NOMO-1 treated with dmso at 0.1 percent for 144 hours (cell line): ENCODE data around the gene OR6C1.
"Not testable (repeated sequence)": the region's sequence is repeated elsewhere in the genome, so short reads cannot be mapped to it uniquely, and the experiment has no call there.

ENCODE experiments used
- DNase-seq: peaks from one replicate; lab custom pipeline; 2025; ENCODE audit not compliant: unreplicated experiment; lab: John Stamatoyannopoulos, UW

The OR6C1 gene

DNA sequence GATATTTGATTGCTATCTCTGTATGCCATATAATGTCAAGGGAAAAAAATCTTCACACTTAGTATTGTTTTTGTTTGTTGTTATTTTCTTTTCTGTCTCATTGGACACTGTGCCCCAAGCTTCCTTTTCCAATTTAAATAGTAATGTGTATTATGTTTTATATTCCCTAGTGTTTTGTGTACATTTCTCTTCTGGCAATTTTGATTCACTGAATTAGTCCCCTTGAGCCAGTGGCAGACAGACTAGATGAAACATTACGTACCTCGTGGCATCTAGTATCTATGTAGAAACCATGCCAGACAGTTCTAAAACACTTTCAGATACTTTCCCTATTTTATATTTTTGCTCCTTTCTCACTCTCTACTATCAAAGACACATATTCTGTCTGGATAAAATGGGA lies at the start of gene OR6C1:
Gene OR6C1, plus strand, starts transcription at position 301 of the 400 bp plus-strand sequence. CDS start 6,257 bp downstream, outside the sequence.
- no peak for DNase-seq

DNA sequence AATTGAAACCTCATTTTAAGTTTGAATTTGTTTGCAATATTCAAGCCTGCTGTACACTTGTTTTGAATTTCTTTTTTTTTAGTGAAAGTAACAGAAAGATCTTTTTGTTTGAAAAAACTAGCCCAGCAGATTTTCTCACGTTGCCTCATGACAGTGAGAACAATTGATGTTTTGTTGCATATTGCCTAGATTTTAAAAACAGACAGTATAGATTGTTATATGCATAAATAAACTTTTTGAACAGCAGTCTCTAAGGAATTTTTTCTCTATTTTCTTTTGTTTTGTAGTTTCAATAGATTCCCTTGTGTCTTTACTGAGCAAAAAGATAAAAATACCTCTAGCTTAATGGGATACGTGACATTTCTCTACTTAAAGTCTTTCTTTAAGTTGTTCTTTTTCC lies 33.2 kb upstream of the OR6C1 start:
- no peak for DNase-seq

DNA sequence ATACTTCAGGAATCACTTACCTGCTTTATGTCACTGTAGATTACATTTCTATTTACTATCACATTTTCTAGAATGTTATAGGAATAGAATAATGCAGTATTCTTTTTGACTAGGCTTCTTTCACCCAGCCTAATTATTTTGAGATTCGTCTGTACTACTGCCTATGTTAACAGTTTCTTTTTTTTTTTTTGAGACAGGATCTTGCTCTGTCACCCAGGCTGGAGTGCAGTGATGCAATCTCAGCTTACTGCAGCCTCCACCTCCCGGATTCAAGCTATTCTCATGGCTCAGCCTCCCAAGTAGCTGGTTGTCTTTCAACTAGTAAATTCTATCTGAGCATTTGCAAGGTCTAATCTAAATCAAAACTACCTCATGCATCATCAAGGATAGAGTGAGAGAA lies 24.1 kb upstream of the OR6C1 start:
- no peak for DNase-seq

DNA sequence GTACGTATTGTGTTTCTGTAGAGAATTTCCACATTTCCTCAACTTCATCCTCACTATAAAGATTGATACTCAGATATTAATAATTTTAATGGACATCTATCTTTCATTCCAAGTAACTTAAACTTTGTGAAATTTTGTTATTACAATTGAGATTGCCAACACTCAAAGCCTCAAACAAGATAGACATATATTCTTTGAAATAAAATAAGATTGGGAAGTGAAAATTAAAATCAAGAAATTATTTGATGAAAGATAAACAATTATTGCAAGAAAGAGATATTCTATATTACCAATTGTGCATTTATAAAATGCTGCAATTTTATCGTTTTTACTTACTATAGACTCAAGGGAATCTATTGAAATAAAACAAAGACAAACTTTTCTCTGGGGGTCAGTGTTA lies 17.7 kb upstream of the OR6C1 start, which contains the start of gene OR6C6:
Gene OR6C6, minus strand, starts transcription at position 101 of the 400 bp plus-strand sequence. CDS start 1,337 bp downstream, outside the sequence.
- DNase-seq, result no peak

DNA sequence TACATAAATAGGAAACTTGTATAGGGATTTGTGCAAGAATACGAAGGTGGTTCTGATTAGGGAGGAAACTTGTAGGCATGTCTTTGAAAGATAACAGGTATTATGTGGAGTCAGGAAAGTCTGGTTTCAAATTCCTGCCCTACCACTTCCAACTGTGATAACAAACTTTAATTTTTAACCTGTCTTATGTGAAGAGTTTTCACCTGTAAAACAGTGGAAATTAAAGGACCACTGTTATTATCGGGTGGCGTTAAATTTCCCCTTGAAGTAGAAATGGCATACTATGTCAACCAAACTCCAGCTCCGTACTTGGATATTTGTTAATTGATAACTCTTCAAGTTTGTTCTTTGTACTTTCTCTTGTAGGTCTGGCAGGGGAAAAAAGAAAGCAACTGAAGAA lies 6.1 kb downstream of the OR6C1 start:
- DNase-seq, result no peak

DNA sequence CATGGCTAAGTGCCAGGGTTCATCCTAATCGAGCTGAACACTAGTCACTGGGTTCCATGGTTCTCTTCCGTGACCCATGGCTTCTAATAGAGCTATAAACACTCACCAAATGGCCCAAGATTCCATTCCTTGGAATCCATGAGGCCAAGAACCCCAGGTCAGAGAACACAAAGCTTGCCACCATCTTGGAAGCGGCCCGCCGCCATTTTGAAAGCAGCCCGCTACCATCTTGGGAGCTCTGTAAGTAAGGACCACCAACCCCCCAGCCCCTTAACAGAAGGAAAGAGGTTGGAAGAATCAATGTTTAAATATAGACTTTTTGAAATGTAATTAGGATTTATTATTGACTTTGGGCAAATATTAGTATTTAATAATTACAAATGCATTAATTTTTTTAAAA lies 11.7 kb downstream of the OR6C1 start:
- DNase-seq, result not testable (repeated sequence)

DNA sequence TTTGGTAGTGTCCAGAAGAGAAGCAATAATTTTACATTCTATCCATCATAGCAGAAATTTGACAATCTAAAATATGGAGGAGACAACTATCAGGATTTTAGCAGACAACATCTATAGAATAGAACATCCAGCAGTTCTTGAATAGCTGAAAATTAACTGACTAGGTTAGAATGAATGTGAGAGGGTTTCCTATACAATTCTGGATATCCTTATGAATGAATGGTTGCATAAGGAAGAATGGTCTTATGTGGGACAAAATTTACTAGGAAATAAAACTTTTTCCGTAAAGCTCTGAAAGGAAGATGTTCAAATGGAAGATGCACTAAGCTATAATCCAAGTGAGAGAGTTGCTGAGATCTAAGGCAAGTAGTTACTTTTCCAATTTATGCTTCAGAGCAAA lies 16.3 kb downstream of the OR6C1 start, which contains the start of gene OR6C3:
Gene OR6C3, plus strand, starts transcription at position 301 of the 400 bp plus-strand sequence. CDS start 955 bp downstream, outside the sequence.
- no peak for DNase-seq

DNA sequence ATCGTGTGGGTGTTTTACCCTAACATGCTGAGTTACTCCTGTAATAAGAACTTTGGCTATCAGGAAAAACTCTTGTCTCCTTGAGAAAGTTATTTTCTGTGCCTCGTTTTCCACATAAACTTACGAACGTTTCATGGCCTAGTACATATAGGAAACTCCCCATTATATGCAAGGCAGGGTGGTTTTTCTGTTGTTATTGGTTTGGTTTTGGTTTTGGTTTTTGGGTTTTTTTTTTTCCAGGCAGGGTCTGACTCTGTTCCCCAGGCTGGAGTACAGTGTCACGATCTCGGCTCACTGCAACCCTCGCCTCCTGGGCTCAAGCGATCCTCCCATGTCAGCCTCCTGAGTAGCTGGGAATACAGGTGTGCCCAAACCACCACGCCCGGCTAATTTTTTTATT lies 21.9 kb downstream of the OR6C1 start:
- no peak for DNase-seq

DNA sequence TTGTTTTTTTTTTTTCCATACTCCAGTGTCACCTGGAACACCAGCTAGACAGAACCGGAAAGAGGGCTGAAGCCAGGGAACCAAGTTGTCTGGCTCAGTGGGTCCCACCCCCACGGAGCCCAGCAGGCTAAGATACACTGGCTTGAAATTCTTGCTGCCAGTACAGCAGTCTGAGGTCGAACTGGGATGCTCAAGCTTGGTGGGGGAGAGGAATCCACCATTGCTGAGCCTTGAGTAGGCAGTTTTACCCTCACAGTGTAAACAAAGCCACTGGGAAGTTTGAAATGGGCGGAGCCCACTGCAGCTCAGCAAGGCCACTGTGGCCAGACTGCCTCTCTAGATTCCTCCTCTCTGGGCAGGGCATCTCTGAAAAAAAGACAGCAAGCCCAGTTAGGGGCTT lies 41.2 kb downstream of the OR6C1 start:
- DNase-seq, result not testable (repeated sequence)

DNA sequence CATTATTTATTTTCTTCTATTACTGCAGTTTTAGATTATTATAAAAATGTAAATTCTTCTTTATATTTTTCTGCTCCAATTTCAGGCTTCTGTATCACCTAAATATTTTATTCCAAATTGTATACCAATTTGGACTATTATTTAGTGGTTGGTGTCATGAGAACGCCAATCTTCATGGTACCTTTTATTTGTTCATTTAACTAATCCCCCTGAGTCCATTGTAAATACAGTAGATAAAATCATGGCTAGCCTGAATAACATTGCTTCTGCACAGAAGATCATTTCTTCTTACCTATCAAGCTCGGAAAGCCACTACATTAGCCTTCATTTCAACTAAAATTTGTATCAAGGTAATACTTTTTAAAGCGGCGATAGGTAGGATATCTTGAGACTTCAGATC lies 48.5 kb downstream of the OR6C1 start, which contains the start of gene OR6C75:
Gene OR6C75, plus strand, starts transcription at position 301 of the 400 bp plus-strand sequence. CDS start 2,136 bp downstream, outside the sequence.
- no peak for DNase-seq

DNA sequence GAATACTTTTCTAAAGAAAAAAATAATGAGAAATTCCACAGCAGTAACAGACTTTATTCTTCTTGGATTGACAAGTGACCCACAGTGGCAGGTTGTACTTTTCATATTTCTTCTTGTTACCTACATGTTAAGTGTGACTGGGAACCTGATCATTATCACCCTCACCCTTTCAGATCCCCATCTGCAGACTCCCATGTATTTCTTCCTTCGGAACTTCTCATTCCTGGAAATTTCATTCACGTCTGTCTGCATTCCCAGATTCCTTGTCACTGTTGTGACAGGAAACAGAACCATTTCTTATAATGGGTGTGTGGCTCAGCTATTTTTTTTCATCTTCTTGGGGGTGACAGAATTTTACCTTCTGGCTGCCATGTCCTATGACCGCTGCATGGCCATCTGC lies 50.9 kb downstream of the OR6C1 start:
- no peak for DNase-seq
